WI38 (cell line): ENCODE measurements around the gene B3GAT1.
"Not testable (repeated sequence)": the region's sequence is repeated elsewhere in the genome, so short reads cannot be mapped to it uniquely, and the experiment has no call there.

Experiments used
- H3K4me3 ChIP-seq: 2 replicates; pipeline ENCODE4 v1.5.1; 2011; ENCODE audit warnings: low read depth, mild to moderate bottlenecking, control low read depth, low read length
- TF ChIP-seq, protein P1 (sequence below): IDR thresholded peaks from 2 replicates; pipeline ENCODE4 v1.5.1; 2012; ENCODE audit warnings: low read depth, mild to moderate bottlenecking, control low read depth, low read length

The B3GAT1 gene

GRCh38 chr11:134349802-134350355, 62.2 kb downstream of the B3GAT1 start:
- no peak overlapping the region for H3K4me3 ChIP-seq
- TF ChIP-seq, protein P1, sequence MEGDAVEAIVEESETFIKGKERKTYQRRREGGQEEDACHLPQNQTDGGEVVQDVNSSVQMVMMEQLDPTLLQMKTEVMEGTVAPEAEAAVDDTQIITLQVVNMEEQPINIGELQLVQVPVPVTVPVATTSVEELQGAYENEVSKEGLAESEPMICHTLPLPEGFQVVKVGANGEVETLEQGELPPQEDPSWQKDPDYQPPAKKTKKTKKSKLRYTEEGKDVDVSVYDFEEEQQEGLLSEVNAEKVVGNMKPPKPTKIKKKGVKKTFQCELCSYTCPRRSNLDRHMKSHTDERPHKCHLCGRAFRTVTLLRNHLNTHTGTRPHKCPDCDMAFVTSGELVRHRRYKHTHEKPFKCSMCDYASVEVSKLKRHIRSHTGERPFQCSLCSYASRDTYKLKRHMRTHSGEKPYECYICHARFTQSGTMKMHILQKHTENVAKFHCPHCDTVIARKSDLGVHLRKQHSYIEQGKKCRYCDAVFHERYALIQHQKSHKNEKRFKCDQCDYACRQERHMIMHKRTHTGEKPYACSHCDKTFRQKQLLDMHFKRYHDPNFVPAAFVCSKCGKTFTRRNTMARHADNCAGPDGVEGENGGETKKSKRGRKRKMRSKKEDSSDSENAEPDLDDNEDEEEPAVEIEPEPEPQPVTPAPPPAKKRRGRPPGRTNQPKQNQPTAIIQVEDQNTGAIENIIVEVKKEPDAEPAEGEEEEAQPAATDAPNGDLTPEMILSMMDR = no peak

- no peak overlapping the region for H3K4me3 ChIP-seq
- TF ChIP-seq, protein P1 = no peak
Measured at GRCh38 chr11:134349109-134349801, 62.8 kb downstream of the B3GAT1 start.

DNA sequence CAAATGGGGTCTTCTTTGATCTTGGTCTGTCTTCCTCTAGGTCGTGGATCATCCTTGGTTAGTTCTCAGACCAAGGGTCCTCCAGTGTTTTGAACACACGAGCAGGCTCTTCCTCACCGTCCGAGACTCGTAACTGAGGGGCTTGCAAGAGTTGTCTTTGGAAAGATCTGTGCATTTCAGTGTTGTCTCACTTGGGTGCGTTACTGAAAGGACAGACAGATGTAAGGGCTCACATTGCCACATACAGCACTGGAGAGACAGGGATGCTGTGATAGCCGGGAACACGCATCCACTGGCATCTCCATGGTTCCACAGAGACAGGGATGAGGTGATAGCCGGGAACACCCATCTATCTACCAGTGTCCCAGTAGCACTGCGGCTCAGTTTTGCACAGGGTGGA, 64.6 kb downstream of the B3GAT1 start:
- no peak overlapping the region for H3K4me3 ChIP-seq
- TF ChIP-seq, protein P1 = no peak

- TF ChIP-seq, protein P1 = no peak
- H3K4me3 ChIP-seq = no peak overlapping the region
Measured at GRCh38 chr11:134346976-134347350, 65.1 kb downstream of the B3GAT1 start.

- TF ChIP-seq, protein P1 = no peak
- no peak overlapping the region for H3K4me3 ChIP-seq
Measured at GRCh38 chr11:134346101-134346975, 65.7 kb downstream of the B3GAT1 start.

- H3K4me3 ChIP-seq = no peak overlapping the region
- TF ChIP-seq, protein P1 = no peak
Measured at GRCh38 chr11:134345237-134345550, 66.8 kb downstream of the B3GAT1 start.

GRCh38 chr11:134344497-134345236, 67.4 kb downstream of the B3GAT1 start:
- not testable (repeated sequence) for H3K4me3 ChIP-seq
